Stimulated activated CD4-positive, alpha-beta T cell treated with anti-CD3 and anti-CD28 coated beads, Interleukin-15, amount 100 ng/mL, for 1 hour (primary cell): ENCODE results near the gene KIF1A.

Source experiments
- DNase-seq, 2 donors: peaks; one replicate each; pipeline ENCODE4 v3.0.0-alpha.2; 2020; ENCODE audit warnings: low read depth in 1 of 2, low spot score in 1 of 2

The KIF1A gene

DNA sequence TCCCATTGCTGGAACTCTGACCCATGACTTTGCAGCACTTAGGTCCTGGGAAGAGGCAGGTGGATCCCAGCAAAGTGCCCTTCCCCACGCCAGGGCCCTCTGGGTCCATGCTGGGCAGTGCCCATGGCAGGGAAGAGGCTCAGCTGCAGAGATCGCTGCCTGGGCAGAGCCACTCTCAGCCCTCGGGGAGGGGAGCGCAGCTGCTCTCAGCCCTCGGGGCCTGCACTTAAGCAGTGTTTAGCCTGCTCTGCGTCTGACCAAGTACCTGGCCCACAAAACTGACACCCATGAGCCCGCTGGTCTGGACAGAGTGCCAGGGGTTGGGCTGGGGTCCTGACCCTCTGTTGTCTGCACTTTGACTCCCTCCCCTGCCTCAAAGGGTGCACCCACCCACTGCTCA, 82.1 kb downstream of the KIF1A start:
- DNase-seq = no peak

DNA sequence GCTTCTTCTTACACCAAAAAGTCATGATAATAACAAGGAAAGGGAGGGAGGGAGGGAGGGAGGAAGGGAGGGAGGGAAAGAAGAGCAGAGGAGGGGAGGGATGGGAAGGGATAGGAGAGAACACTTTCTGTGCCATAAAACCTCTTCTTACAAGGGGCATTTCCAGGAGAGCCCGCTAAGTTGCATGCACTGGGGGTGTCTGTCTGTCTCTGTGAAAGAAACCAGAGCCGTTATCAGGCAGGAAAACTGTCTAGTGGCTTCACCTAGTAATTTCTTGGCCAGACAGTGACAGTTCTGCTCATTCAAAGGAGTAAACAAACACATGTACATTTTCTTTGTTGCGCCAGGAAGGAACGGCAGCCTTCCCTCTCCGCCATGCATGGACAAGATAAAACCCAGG, 82.5 kb downstream of the KIF1A start:
- no peak for DNase-seq

DNA sequence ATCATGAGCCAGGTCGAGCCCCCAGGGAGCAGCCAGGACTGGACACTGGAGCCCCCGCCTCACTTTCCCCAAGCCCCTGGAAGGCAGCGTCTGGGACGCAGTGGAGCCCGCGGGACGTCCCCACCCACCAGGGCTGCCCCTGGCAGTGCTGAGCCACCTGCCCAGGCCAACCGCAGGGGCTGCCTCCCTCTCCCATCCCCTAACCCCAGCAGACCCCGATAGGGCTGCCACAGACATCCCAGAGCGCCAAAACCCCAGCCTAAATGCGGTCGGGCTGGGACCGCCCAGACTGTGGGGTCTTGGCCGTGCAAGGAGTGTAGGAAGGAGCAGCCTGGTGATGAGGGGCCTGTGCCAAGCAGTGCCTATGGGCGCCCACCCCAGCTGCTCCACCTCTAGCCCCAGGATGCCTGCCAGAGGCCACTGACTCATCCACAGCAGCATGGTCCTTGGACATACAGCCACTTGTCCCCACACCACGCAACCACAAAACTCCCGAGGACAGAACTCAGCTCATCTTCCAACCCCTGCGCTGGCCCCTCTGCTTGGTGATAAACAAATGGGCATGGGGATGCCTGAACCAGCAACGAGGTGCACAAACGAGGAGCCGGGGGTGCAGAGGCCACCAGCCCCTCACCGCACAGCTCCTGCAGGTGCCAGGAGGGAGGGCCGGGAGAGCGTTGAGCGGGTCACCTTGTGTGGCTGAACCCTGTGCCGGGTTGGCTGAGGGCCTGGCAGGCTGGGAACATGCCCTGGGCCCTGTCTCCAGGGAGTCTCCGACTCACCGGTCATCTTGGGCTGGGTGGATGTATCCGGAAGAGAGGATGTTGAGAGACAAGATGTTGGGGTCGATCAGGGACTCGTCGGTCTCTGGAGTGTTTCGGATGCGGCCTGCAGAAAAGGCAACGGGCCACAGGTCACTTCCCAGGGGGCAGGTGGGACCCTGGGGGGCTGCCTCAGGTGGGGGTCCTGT, 83.5 kb downstream of the KIF1A start:
- no peak for DNase-seq

DNA sequence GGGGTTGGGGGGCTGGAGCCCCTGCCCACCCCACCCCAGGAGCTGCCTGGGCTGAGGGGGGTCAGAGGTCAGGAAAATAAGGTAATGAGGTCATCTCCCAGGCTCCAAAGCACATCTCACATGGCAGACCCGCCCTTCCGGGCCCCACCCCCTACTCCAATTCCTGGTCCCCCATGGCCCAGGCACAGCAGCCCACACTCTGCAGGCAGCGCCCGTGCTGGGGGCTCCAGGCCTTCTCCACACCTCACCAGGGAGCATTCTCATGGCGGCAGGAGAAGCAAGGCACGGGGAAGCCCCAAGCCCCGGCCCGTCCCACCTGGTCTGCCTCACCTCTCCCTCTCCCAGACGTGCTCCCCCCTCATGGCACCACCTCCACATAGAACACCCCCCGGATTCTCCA, 84.5 kb downstream of the KIF1A start:
- DNase-seq = no peak

DNA sequence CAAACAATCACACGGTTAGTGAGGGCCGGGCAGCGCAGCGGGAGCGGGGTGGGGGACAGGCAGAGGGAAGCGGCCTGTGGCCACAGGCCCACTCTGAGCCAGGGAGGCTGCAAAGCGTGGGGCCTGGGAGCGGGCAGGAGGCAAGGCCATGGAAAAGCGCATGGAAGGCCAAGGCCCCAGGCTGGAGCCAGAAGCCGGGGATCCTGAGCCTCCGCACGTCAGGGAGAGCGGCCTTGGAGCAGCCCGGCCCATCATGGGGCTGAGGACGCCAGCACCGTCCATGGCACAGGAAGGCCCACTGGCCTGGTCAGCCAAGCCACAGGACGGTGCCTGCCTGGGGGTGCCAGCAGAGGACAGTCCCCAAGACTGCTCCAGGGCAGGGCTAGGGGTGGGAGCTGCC, 85.3 kb downstream of the KIF1A start:
- no peak for DNase-seq

DNA sequence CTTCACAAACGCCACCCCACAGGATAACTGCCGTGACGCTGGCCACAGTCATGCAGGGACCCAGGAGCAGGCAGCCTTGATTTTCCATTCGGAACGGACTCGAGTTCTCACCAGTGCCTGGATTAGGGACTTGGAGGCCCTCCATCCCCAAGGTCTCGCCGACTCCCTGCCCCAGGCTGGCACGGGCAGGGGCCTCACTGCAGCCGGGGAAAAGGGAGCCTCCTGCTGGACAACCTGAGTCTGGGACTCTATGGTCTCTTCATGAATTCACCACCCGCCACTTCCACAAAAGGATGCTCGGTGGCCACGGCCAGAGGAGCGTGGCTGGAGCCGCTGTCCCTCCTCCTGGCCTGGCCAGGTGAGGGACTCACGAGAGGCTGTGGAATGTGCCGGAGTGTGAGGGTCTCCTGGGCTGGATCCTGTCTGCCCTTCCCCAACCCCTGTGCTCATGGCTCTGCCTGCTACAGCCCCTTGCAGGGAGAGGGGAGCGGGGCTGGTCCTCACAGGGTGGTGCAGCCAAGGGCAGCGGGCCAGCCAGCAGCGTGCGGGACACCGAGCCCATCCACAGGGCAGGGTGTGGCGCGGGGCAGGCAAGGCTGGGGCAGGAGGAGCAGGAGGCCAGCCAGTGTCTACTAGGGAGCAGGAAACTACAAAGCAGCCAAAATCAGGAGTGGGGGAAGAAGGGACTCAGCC, 86.1 kb downstream of the KIF1A start:
- DNase-seq = no peak

DNA sequence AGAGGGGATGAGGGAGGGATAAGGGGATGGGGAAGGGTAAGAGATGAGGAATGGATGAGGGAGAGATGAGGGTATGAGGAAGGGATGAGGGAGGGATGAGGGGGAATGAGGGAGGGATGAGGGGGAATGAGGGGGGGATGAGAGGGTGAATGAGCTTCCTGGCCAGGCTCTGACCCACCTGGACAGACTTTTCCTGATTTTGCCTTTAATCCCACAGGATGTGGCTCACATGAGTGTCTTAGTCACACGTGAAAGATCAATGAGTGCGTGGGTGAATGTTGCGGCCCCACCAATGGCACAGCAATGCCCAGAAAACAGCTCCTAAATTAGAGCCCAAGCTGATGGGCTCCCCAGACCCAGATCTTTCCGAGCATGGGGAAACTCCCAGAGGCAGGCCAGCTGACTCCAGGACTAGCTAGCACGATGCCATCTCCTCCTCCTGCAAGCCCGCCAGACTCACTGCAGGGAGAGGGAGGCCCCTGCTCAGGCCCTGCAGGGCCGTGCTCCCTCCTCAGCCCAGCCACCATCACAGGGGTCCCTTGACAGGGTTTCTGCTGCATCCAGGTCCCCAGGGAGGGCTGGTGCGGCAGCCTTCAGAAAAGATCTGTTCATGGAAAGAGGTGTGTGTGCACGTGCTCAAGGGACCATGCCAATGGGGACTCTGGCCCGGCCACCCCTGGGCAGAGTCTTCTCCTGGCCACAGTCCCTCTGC, 87.0 kb downstream of the KIF1A start:
- no peak for DNase-seq

DNA sequence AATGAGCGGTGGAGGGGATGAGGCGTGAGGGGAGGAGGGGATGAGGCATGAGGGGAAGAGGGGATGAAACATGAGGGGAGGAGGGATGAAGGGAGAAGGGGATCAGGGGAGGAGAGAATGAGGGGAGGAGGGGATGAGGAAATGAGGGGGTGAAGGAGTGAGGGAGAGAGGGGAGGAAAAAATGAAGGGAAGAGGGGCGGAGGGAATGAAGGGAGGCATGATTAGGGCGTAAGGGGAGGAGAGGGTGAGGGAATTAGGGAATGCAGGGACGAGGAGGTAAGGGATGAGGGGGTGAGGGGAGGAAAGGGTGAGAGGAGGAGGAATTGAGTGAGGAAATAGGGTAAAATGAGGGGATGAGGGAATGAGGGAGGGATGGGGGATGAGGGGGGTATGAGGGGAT, 87.8 kb downstream of the KIF1A start:
- no peak for DNase-seq

DNA sequence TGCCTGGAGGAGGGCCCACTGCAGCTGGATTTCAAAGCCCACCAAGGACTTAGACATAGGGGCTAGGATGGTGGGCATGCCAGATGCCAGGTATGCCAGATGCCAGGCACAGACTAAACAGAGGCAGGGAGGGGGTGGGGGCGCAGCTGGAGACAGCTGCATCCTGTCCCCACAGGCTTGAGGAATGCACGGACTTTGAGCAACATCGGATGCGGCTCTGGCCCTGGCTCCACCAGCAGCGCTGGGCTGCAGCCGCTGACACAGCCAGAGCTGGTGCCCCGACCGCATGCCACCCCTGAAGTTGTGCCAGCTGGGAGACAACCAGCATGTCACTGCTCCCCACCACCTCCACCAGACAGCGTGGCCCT, 88.9 kb downstream of the KIF1A start:
- DNase-seq = no peak

DNA sequence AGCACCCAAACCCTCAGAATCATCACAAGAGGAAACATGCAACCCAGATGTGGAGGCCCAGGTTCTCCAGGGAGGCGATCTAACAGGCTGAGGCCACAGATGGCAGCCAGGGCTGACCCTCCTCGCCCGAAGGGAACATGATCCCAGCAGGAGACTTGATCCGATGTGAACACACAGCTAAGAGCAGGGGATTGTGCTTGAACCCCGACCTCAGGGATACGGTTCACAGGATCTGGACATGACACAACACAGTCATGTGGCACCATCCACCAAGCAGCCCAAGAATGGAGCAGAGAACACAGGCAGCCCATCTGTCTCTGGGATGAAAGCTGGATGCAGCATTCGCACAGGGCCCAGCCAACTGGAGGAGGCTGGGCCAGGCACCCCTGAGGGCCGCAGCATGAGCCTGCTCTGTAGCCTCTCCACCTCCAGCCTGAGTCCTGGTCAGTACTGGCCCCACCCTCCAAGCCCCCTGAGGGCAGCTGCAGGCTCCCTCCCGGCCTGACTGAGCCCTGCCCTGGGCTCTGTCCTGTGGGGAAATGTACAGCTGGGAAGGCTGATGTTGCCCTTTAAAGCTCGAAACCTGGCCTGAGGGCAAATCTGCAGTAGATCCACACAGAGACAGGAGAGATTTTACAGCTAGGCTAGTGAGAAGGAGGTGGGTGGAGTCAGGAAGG, 89.4 kb downstream of the KIF1A start:
- DNase-seq = no peak

DNA sequence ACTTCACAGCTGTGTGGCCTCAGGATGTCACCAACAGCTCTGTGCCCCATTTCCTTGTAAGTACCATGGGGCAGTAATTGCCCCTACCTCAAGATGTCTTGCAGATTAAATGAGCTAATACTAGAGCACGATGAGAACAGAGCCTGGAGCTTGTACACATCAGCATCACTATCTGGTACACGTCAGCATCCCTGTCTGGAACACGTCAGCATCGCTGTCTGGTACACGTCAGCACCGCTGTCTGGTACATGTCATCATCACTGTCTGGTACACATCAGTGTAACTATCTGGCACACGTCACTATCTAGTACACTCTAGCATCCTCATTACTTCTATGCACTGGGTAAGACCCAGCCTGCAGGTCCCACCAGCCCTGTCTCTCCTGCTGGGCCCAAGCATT, 91.2 kb downstream of the KIF1A start:
- DNase-seq = no peak

DNA sequence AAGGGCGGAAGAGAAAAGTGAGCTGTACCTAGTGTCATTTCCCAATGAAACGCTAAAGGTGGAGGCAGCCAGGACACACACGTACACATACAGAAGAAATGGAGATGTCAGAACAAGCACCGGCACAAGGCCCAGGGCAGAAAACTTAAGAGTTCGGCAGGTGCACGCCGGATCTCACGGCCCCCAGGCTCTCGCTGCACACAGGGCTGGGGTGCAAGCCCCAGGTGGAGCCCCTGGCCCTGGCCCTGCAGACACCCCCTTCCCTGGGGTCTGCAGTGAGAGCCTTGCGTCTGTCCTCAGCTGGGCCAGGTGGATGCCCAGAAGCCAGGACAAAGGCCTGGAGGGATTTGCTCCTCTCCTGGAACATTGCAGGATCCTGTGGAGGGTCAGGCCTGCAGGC, 91.7 kb downstream of the KIF1A start:
- no peak for DNase-seq

DNA sequence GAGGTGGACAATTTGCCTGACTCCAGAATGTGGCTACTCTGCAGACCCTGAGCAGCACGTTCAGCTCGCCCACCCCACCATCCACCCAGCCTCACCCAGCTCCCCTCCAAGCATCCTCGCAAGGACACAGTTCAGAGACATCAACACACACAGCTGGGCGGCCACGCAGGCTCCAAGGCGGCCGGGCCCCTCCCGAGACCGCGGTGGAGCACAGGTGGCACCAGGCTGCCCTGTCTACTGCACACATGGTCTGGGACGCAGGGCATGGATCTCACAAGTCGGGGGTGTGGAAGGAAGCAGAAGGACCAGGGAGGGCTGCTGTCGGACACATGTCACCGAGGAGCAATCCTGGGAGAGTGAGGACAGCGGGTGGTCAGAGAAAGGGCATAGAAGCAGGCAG, 92.1 kb downstream of the KIF1A start:
- no peak for DNase-seq

DNA sequence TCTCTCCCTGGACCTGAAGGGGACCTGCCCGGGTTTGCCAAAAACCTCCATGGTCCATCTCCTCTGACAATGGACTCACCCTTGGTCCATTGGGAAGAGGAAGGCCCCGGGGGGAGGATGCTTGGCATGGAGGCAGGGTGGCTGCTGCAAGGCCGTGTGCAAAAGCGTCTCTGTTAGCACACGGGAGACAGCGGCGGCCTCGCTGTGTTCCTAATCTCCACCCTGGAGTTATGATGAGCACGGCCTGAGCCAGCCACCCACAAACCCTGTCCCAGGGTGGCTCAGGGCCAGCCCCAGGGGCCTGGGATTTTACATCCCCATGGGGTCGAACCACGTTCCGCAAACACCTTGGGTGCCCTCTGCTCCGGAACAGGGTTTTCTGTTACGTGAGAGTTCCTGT, 92.6 kb downstream of the KIF1A start:
- DNase-seq = no peak

DNA sequence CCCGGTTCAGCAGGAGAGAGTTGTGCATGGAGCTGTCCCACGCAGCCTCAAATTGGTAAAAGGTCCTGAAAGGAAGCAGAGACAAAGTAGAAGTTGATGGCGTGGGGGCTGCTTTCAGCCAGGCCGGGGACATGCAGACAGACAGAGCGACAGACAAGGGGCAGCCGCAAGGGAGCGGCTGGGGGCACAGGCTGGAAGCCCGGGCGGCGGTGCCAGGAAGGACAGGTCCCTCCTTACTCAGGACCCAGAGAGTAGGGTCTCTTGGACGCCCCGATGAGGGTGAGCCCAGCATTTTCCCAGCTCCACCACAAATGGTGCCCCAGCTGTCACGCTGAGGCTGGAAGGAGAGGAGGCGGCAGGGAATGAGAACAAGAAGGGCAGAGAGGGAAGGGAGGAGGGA, 93.1 kb downstream of the KIF1A start:
- DNase-seq = no peak

DNA sequence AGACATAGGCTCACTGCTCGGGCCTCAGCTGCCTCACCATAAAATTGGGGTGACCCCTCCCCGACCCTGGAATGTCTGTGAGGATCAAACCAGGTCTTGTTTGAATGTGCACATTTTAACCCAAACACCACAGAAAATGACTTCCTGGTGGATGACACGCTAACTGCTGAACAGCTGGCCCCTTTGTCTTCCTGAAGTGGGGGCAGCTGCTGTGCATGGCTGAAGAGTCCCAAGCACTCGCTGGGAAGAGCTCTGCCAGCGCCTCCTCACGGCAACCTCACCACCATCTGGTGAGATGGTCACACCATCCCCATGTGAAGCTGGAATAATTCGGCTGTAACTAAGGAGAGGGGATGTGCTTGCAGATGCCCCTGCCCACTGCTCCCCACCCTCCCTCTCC, 94.3 kb downstream of the KIF1A start:
- DNase-seq = no peak

DNA sequence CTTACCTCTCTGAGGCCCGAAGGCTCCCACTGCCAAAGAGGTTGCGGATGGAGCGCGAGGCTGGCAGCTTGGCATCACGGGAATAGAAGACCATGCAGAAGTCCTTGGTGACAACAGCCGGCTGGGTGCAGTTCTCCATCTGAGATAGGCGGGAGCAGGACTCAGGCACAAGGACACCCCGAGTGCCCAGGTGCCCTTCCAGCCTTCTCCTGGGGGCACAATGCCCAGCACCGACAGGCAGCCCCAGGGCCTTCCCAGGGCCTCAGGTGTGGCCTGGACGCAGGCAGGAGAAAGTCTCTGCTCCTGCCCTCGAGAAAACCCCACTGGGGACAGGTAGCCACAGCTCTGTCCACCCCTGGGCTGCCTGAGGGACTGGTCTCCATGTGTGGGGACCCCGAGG, 94.8 kb downstream of the KIF1A start:
- no peak for DNase-seq

DNA sequence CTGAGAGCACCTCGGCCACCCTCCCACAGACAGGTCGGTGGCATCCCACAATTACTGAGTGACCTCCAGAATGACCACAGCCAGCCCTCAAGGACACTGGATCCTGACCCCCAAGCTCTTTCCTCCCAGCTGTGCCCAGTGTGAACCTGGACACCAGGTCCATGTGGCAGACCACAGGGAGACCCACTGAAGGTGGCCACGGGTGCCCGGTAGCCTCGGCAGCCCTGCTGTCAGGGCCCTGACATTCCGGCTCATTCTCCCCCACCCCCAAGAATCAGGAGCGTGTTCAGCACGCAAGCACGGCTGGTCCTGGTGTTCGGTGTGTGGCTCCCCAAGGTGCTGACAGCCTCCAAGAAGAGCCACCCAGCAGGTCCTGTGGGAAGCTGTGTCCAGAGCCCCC, 95.6 kb downstream of the KIF1A start:
- DNase-seq = no peak

DNA sequence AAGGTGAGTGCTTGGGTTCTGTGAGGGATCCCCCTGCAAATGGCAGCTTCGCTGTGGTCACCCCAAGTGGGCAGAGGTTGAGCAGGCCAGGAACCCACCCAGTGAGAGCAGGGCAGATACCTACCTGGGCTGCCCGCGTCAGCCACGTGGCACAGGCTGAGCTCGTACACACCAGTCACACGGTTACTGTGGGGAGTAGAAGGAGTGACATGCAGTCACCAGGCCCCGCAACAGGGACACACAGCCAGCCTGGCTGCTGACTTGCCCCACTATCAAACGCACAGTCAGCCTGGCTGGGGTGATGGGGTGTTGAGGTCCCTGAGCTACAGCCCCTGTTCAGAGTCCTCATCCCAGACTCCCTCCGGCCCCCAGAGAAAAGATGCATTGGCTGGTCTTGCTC, 96.2 kb downstream of the KIF1A start:
- DNase-seq = no peak

DNA sequence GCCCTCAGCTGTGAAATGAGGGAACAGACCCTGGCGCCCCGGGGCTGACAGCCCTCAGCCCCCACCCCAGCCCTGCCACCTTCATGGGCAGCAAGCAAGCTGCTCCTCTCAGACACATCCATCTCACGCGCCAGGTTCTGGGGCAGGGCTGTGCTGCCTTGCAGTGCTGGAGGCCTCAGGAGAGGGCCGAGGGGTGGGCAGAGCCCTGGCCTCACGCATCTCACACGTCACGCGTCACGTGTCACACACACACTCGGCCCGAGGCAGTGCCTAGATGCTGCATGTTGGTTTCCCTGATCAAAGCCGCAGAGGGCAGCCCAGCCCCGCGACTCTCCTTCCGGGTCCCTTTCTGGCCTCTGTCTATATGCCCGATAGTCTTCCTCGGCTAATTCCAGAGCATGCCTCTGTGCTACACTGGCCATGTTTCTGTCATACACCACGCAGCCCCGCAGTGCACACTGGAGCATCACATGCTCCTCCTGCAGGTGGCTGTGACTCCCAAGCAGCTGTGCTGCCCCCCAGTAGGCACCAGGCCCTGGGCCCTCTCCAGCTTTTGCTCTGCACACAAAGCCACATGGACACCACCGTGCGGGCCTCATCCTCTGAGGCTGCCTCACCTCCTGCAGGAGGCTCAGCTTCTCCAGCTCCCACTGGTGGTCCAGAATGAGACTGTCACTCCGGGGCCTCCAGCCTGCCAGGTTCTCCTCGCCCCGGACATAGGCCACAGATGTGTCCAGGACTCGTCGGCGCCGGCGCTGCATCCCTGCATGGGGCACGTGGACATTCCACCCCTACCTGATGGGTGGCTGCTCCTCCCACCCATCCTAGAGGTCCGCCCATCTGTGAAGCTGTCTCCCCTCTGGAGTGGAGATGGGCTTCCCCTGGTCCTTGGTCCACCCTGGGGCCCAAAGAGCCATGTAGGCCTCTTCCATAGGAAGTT, 97.0 kb downstream of the KIF1A start:
- DNase-seq = no peak
